ENCODE measurements around the gene AOPEP. TPM values are rescaled to one million over a fixed set of nuclear protein-coding genes. Genes with fewer than 3 reads are reported as not detected.

Gene AOPEP
- total and polyA plus RNA-seq, 2 donors (not counting 1 experiment from before 2014, with no cell fraction given): 66.1 to 94.1 TPM

DNA sequence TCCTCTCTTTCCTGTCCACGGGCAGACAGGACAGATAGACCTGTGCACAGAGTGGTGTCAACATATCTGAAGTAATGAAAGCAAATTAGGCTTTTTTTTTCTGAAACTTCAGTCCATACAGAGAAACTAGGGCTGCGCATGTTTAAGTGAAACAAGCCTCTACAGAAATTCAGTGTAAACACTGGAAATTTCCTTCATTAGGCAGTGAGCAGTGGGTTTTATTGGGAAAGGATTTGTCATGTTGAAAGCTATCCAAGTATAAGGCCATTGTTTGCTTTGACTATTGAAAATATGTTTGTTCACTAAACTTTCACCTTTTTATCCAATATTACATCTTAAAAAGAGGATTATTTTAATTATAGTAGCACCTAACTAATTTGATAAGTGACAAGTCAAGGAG lies 161.2 kb downstream of the AOPEP start:
- Histone ChIP-seq H2AFZ (ENCODE audit: low read length) (no peak overlapping the region), H3K4me3 (replicated peaks in 1 of 4; ENCODE audit: control extremely low read depth in 1 of 4, insufficient read depth in 1 of 4, low read depth in 3 of 4, low read length in 4 of 4) (no peak overlapping the region), H3K79me2 (ENCODE audit: control insufficient read depth, insufficient read depth, low read length) (no peaks in the 10 kb centered on the region), H4K20me1 (ENCODE audit: control insufficient read depth, extremely low read depth, insufficient read depth, low read length) (no peaks in the 10 kb centered on the region), H3K27ac (ENCODE audit: insufficient read depth, low read length) (no peak overlapping the region), H3K4me1 (ENCODE audit: control insufficient read depth, extremely low read depth, insufficient read depth, low read length) (peaks cover 3% of the 10 kb centered on the region), H3K4me2 (ENCODE audit: extremely low read depth, insufficient read depth, low read length) (peak overlapping the region; percentile 37), H3K9me3 (ENCODE audit: control insufficient read depth, insufficient read depth, low read depth, low read length) (no peaks in the 10 kb centered on the region), H3K36me3 (ENCODE audit: control insufficient read depth, insufficient read depth, low read length) (no peaks in the 10 kb centered on the region), H3K9ac (ENCODE audit: insufficient read depth, low read length) (no peak overlapping the region), H3K27me3 (ENCODE audit: control insufficient read depth, insufficient read depth, low read length) (no peaks in the 10 kb centered on the region)
- TF ChIP-seq, protein P1, sequence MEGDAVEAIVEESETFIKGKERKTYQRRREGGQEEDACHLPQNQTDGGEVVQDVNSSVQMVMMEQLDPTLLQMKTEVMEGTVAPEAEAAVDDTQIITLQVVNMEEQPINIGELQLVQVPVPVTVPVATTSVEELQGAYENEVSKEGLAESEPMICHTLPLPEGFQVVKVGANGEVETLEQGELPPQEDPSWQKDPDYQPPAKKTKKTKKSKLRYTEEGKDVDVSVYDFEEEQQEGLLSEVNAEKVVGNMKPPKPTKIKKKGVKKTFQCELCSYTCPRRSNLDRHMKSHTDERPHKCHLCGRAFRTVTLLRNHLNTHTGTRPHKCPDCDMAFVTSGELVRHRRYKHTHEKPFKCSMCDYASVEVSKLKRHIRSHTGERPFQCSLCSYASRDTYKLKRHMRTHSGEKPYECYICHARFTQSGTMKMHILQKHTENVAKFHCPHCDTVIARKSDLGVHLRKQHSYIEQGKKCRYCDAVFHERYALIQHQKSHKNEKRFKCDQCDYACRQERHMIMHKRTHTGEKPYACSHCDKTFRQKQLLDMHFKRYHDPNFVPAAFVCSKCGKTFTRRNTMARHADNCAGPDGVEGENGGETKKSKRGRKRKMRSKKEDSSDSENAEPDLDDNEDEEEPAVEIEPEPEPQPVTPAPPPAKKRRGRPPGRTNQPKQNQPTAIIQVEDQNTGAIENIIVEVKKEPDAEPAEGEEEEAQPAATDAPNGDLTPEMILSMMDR (conservative IDR thresholded peaks at IDR 0.05 in 1 of 2, IDR thresholded peaks at IDR 0.05 in 1 of 2; ENCODE audit: low read depth in 1 of 2, low read length in 2 of 2): no peak
- no peak for TF ChIP-seq EZH2 (IDR thresholded peaks at IDR 0.05; ENCODE audit: low read length, missing control alignments)
- DNase-seq (ENCODE audit: low read depth in 2 of 2): no peak

DNA sequence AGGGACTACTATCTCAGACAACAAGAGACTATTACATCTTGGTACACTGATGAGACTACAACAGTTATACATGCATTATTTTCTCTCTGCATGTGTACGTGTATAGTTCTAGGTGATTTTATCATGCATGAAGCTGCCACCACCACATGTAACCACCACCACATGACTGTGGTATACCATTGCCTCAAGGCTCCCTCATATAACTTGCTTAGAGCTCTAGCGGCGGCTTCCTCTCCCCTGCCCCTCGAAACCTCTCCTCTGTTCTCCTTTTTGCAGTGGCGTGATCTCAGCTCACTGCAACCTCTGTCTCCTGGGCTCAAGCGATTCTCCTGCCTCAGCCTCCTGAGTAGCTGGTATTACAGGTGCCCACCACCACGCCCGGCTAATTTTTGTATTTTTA lies 162.3 kb downstream of the AOPEP start:
- no peaks in the 10 kb centered on the region for H3K27me3 ChIP-seq (ENCODE audit: control insufficient read depth, insufficient read depth, low read length)
- no peaks in the 10 kb centered on the region for H3K9me3 ChIP-seq (ENCODE audit: control insufficient read depth, insufficient read depth, low read depth, low read length)
- H3K4me2 ChIP-seq (ENCODE audit: extremely low read depth, insufficient read depth, low read length): no peak overlapping the region
- H3K79me2 ChIP-seq (ENCODE audit: control insufficient read depth, insufficient read depth, low read length): no peaks in the 10 kb centered on the region
- no peak overlapping the region for H3K27ac ChIP-seq (ENCODE audit: insufficient read depth, low read length)
- H3K4me3 ChIP-seq (replicated peaks in 1 of 4; ENCODE audit: control extremely low read depth in 1 of 4, insufficient read depth in 1 of 4, low read depth in 3 of 4, low read length in 4 of 4): no peak overlapping the region
- no peak for TF ChIP-seq EZH2 (IDR thresholded peaks at IDR 0.05; ENCODE audit: low read length, missing control alignments)
- TF ChIP-seq, protein P1 (conservative IDR thresholded peaks at IDR 0.05 in 1 of 2, IDR thresholded peaks at IDR 0.05 in 1 of 2; ENCODE audit: low read depth in 1 of 2, low read length in 2 of 2): no peak
- no peak for DNase-seq (ENCODE audit: low read depth in 2 of 2)
- H4K20me1 ChIP-seq (ENCODE audit: control insufficient read depth, extremely low read depth, insufficient read depth, low read length): no peaks in the 10 kb centered on the region
- H3K9ac ChIP-seq (ENCODE audit: insufficient read depth, low read length): no peak overlapping the region
- H3K36me3 ChIP-seq (ENCODE audit: control insufficient read depth, insufficient read depth, low read length): no peaks in the 10 kb centered on the region
- peaks cover 5% of the 10 kb centered on the region for H3K4me1 ChIP-seq (ENCODE audit: control insufficient read depth, extremely low read depth, insufficient read depth, low read length)
- no peak overlapping the region for H2AFZ ChIP-seq (ENCODE audit: low read length)

DNA sequence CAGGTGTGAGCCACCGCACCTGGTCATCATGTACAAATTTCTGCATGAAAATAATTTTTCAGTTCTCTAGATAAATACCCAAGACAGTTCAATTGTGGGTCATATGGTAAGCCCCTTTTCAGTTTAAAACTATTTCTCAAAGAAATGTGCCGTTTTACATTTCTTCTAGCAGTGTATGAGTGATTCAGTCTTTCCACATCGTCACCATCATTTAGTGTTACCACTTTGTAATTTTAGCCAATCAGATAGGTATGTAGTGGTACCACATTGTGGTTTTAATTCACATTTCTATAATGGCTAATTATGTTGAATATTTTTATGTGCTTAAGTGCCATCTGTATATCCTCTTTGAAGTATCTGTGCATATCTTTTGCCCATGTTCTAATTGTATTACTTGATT lies 163.1 kb downstream of the AOPEP start:
- no peak overlapping the region for H2AFZ ChIP-seq (ENCODE audit: low read length)
- H3K4me3 ChIP-seq (replicated peaks in 1 of 4; ENCODE audit: control extremely low read depth in 1 of 4, insufficient read depth in 1 of 4, low read depth in 3 of 4, low read length in 4 of 4): no peak overlapping the region
- H3K36me3 ChIP-seq (ENCODE audit: control insufficient read depth, insufficient read depth, low read length): no peaks in the 10 kb centered on the region
- H3K4me1 ChIP-seq (ENCODE audit: control insufficient read depth, extremely low read depth, insufficient read depth, low read length): peaks cover 12% of the 10 kb centered on the region
- TF ChIP-seq EZH2 (IDR thresholded peaks at IDR 0.05; ENCODE audit: low read length, missing control alignments): no peak
- TF ChIP-seq, protein P1 (conservative IDR thresholded peaks at IDR 0.05 in 1 of 2, IDR thresholded peaks at IDR 0.05 in 1 of 2; ENCODE audit: low read depth in 1 of 2, low read length in 2 of 2): no peak
- H3K9ac ChIP-seq (ENCODE audit: insufficient read depth, low read length): no peak overlapping the region
- DNase-seq (ENCODE audit: low read depth in 2 of 2): peak in 1 of 2 donors; percentile 77
- H3K9me3 ChIP-seq (ENCODE audit: control insufficient read depth, insufficient read depth, low read depth, low read length): no peaks in the 10 kb centered on the region
- H3K4me2 ChIP-seq (ENCODE audit: extremely low read depth, insufficient read depth, low read length): no peak overlapping the region
- H3K79me2 ChIP-seq (ENCODE audit: control insufficient read depth, insufficient read depth, low read length): no peaks in the 10 kb centered on the region
- H3K27me3 ChIP-seq (ENCODE audit: control insufficient read depth, insufficient read depth, low read length): no peaks in the 10 kb centered on the region
- no peaks in the 10 kb centered on the region for H4K20me1 ChIP-seq (ENCODE audit: control insufficient read depth, extremely low read depth, insufficient read depth, low read length)
- no peak overlapping the region for H3K27ac ChIP-seq (ENCODE audit: insufficient read depth, low read length)
